Measurements from ENCODE around the gene TSPAN11.

DNA sequence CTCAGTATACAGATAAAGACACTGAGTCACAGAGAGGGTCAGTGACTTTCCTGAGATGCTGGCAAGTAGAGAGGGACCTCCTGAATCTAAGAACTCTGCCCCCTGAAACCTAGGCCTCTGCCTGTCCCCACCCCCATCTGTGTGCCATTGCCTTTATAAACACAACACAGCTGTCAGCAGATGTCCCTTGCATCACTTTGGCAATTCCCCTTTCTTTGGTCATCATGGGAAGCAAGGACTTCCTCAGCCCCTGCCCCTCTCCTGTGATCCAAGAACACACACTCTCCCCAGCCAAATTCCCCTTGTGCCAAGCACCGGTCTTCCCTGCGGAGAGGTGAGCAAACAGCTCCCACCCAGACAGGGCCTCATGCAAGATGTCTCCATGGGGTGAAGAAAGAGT lies 8.3 kb downstream of the TSPAN11 start:
- TF ChIP-seq EZH2 (IDR thresholded peaks at IDR 0.05) (no peak), POLR2AphosphoS5 (IDR thresholded peaks at IDR 0.05; ENCODE audit: borderline replicate concordance, low read depth, low read length) (no peak), FOXP2 (optimal IDR thresholded peaks at IDR 0.05; ENCODE audit: control extremely low read depth, extremely low read length, insufficient read depth) (no peak)
